ENCODE data around the gene GTF2A1L.

- TF ChIP-seq EZH2phosphoT487 (IDR thresholded peaks at IDR 0.05; ENCODE audit: low read depth), result no peak
- TF ChIP-seq, protein P1, sequence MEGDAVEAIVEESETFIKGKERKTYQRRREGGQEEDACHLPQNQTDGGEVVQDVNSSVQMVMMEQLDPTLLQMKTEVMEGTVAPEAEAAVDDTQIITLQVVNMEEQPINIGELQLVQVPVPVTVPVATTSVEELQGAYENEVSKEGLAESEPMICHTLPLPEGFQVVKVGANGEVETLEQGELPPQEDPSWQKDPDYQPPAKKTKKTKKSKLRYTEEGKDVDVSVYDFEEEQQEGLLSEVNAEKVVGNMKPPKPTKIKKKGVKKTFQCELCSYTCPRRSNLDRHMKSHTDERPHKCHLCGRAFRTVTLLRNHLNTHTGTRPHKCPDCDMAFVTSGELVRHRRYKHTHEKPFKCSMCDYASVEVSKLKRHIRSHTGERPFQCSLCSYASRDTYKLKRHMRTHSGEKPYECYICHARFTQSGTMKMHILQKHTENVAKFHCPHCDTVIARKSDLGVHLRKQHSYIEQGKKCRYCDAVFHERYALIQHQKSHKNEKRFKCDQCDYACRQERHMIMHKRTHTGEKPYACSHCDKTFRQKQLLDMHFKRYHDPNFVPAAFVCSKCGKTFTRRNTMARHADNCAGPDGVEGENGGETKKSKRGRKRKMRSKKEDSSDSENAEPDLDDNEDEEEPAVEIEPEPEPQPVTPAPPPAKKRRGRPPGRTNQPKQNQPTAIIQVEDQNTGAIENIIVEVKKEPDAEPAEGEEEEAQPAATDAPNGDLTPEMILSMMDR (IDR thresholded peaks at IDR 0.05; ENCODE audit: low read depth, low read length), result no peak
These were observed 93.7 kb downstream of the GTF2A1L start for GRCh38 chr2:48711343-48711742.

Data from OCI-LY3 (cell line).